NOMO-1 treated with DMSO at 0.1 percent for 48 hours (cell line): ENCODE results near the gene LGMN.
A peak's percentile ranks its signal among the peaks of the same experiment; 100 is the strongest.
"Not testable (repeated sequence)": the region's sequence is repeated elsewhere in the genome, so short reads cannot be mapped to it uniquely, and the experiment has no call there.

ENCODE experiments used
- DNase-seq: peaks from one replicate; lab custom pipeline; 2025; ENCODE audit not compliant: unreplicated experiment; lab: John Stamatoyannopoulos, UW

Gene LGMN

GRCh38 chr14:92702441-92702918, 45.9 kb downstream of the LGMN start:
- peak; percentile 8 for DNase-seq

- no peak for DNase-seq
Observed at GRCh38 chr14:92701826-92702225, 46.6 kb downstream of the LGMN start.

GRCh38 chr14:92698393-92698792, 50.0 kb downstream of the LGMN start:
- no peak for DNase-seq

- peak; percentile 42 for DNase-seq
Observed at GRCh38 chr14:92696366-92696765, 52.1 kb downstream of the LGMN start.

DNA sequence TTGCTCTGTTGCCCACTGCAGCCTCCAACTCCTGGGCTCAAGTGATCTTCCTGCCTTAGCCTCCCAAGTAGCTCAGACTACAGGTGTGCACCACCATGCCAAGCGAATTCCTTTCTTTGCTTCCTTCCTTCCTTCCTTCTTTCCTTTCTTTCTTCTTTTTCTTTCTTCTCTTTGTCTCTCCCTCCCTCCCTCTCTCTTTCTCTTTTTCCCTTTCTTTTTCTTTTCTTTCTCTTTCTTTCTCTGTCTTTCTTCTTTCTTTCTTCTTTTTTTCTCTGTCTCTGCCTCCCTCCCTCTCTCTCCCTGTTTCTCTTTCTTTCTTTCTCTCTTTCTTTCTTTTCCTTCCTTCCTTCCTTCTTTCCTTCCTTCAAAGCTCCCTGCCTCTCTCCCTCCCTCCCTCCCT, 52.9 kb downstream of the LGMN start:
- no peak for DNase-seq

DNA sequence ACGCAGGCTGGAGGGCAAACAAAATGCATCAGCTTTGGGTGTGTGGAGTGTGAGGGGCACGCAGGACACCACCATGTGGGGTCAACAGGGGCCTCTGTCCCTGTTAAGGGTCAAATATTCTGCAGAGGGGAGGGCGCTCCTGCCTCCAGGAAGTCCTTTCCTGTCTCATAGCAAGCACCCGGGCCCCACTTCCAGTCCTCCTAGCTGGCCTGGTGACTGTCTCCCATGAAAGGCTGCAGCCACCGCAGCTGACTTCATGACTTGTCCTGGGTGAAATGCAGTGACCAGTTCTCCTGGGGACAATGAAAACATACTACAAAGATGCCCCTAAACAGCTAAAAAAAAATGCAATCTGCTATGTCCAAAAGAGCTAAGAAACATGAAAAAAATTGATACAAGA, 53.6 kb downstream of the LGMN start:
- no peak for DNase-seq

- no peak for DNase-seq
Observed at GRCh38 chr14:92693998-92694795, 54.2 kb downstream of the LGMN start.

- no peak for DNase-seq
Observed at GRCh38 chr14:92692822-92693226, 55.6 kb downstream of the LGMN start.

GRCh38 chr14:92690171-92691011, 58.0 kb downstream of the LGMN start:
- DNase-seq, result no peak

- no peak for DNase-seq
Observed at GRCh38 chr14:92688434-92689375, 59.7 kb downstream of the LGMN start.

DNA sequence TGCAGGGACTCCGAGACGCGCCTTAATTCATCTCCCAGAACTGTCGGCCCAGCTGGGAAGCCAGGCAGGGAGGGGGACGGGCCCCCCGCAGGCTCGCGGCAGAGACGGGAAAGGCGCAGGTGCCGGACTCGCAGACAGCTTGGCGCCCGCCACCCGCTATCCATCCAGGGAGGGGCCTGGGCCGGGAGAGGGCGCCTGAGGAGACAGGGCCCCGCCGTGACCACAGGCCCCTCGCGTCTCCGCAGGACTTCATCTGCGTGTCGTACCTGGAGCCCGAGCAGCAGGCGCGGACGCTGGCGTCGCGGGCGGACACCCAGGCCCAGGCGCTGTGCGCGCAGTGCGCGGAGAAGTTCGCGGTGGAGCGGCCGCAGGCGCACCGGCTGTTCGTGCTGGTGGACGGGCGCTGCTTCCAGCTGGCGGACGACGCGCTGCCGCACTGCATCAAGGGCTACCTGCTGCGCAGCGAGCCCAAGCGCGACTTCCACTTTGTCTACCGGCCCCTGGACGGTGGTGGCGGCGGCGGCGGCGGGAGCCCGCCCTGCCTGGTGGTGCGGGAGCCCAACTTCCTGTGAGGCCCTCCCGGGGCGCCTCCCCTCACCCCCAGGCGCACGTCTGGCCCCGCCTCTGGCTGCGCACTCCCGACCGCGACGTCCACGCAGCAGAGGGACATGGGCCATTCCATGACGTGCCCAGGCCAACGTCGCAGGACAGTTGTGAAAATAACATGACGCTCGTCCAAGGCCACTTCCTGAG, 60.6 kb downstream of the LGMN start:
- no peak for DNase-seq

- no peak for DNase-seq
Observed at GRCh38 chr14:92686900-92687427, 61.5 kb downstream of the LGMN start.

- DNase-seq, result no peak
Observed at GRCh38 chr14:92686411-92686899, 62.0 kb downstream of the LGMN start.

DNA sequence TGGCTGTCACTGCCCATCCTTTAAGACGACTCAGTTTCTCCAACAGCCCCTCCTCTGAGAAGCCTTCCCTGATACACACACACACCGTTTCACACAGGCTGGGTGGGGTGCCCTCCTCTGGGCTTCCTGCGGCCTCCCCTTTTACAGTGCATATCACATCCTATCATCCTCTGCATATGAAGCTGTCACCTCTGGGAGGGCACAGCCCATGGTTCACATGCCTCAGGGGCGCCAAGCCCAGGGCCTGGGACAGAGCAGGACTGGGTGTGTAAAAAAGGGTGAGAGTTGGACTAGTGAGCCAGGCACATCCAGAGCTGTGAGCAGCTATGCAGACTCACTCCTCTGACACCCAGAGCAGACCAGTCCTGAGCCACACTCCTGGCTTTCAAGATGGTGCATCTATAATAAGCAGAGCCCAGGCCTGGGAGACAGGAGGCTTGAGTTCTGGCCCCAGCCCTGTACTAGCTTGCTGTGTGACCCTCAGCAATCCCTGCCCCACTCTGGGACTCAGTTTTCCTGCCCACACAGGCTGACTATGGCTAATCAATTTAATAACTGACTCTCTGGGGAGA, 62.6 kb downstream of the LGMN start:
- no peak for DNase-seq

DNA sequence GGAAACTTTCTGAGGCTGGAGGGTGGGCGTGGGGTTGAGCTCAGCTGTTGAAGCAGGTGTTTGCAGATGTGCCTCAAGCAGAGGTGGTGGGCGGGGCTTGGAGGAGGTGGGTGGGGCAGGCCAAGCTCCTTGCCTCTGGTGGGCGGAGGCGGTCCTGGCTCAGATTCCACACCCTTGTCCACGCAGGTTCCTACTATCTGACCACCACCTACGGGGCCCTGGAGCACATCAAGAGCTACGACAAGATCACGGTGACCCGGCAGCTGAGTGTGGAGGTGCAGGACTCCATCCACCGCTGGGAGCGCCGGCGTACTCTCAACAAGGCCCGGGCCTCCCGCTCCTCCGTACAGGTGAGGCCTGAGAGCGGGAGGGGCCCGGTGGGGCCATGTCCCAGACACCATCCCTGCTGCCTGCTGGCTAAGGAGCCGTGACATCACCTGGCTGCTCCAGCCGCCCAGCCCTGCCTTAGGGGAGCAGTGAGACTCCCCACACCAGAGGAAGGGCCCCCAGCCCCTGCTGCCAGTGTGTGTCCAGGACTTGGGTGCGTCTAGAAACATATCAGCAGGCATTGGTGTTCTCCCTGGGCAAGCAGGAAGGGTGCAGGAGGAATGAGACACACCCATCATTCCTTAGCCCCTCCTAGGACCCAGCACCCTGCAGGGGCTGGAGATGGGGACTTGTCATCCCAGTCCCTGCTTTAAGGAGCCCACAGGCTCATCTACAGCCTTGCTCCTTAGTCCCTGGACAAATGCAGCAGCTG, 63.4 kb downstream of the LGMN start:
- DNase-seq, result no peak

DNA sequence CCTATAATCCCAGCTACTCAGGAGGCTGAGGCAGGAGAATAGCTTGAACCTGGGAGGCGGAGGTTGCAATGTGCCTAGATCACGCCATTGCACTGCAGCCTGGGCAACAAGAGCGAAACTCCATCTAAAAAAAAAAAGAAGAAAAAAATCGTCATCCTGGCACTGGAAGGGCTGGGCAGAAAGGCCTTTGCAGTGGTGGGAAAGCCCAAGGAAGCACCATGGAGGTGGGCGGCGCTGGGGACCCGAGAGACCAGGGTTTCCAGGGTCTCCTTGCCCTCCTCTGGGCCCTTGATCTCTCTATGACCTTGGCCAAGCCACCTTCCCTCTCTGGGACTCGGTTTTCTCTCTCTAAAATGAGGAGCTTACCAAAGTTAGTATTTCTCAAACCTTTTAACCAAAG, 65.4 kb downstream of the LGMN start:
- DNase-seq, result no peak

GRCh38 chr14:92680781-92681650, 67.4 kb downstream of the LGMN start:
- DNase-seq, result peak; percentile 77

GRCh38 chr14:92680330-92680729, 68.1 kb downstream of the LGMN start:
- DNase-seq, result not testable (repeated sequence)
